Activated CD8-positive, alpha-beta memory T cell treated with anti-CD3 and anti-CD28 coated beads for 48 hours (primary cell): Measurements from ENCODE around the gene RAB9A.
"Not testable (repeated sequence)": the region's sequence is repeated elsewhere in the genome, so short reads cannot be mapped to it uniquely, and the experiment has no call there.

Source experiments
- DNase-seq, 3 experiments: peaks; one replicate each; pipeline ENCODE4 v3.0.0-alpha.2; 2020; ENCODE audit warnings: low read depth in 2 of 3, low spot score in 2 of 3

RAB9A gene

DNA sequence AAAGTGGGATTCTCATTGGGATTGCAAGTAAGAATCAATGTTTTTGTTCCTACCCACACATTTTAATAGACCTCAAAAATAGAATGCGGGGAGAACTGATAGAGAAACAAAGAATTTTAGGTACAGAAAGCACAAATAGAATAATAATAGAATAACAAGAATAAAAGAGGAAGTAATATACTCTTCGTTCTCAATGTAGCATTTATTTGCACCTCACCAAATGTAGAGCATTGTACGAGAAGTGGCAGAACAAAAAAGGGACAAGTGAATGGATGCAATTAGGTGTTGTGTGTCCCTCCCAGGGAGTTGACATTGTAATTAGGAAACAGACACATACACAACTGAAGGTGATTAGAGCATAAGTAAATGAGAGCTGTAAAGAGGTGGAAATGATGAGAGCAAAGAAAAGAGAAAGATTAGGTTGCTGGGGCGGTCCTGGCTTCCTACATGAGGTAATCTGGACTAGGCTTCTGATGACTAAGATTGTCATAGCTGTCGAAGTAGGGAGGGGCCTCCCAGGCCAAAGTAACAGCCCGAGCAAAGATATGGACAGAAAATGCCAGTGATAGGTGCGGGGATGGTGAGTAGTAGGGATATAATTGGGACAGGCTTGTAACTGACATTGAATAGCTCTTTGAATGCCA is 10.4 kb downstream of the RAB9A start:
- DNase-seq = no peak

DNA sequence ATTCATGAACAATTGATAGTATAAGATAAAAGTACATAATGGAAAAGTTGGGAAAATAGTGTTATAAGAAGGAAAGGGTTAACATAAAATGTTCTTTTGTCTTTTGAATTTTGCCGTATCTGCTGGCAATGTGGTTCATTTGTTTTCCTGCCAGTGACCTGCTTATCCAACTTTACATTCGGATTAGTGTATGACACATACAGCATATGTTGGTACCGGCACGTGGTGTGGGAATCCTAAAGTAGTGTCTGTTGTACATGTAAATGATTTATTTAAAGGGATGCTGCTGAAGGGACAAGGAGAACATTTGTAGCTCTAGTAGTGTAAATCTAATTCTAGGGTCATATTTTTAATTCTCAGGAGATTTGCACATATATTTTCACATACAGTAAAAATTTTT is 11.5 kb downstream of the RAB9A start:
- DNase-seq = no peak

DNA sequence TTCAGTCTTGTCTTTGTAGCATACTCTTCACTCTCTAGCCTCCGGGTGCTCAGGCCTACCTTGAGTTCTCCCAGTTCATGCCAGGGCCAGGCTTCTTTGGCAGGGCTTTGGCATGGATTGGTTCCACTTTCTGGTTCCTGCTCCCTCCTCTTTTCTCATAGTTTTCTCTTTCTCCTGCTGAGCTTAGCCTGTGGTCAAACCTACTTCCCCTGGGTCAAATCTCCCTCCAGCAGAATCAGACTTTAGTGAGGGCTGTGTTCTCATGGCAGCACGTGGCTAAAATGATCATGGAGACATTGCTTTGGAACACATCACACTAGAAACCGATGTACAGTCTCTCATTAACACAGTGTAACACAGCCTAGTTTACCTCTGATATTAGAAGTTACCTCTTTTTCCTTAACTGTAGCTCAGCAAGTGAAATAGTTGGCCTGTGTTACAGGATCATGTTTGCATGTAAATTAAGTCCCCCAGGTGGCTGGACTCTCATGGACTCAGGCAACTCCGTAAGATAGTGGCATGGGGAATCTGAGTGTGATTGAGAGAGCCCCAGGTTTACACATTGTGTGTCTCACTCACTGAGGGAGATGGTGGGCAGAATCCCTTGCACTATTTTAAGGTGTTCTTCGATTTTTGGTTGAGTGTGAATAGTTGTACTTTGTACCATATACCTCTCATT is 13.3 kb downstream of the RAB9A start:
- DNase-seq = no peak

DNA sequence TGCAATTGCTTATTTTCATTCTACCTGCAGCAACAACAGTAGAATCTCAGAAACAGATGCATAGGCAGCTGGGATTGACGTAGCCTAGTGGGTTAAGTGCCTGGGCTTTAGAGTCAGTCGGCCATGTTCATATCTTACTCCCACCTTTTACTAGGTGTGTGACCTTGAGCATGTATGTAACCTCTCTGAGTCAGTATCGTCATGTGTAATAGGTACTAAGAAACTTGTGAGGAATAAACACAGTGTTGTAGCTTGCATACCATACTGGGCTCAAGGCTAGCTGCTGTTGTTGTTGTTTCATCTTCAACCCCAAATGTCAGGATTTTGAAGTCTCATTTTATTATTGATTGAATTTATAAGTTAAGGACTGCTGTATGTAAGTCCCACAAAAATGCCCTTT is 14.2 kb downstream of the RAB9A start:
- DNase-seq = no peak

DNA sequence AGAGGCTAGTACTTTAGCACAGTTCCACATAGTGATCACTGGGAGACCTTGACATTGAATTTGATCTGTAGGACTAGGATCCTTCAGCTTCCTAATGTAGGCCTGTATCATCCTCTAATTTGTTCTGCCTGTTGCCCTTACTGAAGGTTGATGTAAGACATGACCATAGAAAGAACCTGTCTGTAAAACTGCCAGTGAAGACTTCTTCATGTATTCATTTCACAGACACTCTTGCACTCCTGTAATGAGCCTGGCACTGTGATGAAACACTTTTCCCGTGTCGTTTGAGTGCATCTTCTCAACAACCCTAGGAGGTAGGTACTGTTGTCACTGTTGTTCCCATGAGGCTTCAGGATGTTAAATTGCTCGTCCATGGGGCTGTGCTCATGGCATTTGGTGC is 14.7 kb downstream of the RAB9A start:
- DNase-seq = no peak

DNA sequence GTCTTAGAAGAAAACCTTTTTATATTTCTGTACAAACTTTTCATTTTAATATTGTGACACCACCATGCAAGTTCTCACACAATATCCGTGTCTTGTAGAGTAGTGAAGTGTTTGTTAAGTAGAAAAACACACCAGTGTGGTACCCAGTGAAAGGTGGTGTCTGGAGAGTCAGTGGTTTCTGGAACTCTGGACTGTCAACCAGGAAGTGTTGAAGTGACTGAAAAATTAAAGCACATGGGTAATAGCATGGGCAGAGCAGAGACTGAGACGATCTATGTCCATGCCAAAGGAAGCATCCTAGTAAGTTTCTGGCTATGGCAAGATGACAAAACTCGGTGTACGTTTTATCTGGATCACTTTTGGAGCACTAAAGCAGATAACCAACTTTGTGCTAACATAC is 22.2 kb downstream of the RAB9A start:
- no peak for DNase-seq

DNA sequence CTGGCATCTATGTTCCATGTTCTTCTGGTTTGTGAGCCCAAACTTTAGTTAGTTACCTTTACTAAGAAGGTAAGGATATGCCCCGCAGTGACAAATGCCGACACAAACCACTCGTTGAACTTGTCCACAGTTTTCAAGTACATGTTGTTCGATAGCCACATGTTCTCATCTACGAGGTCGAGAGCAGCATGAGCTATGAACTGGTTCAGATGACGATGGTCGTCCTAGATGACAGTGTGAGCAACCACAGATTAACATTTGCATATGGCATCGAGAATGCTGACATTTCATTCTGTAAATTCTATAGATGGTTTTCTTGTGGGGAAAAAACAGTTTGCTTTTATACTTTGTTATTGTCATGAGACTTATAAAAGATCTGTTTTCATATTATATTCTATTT is 27.5 kb downstream of the RAB9A start:
- DNase-seq = no peak

DNA sequence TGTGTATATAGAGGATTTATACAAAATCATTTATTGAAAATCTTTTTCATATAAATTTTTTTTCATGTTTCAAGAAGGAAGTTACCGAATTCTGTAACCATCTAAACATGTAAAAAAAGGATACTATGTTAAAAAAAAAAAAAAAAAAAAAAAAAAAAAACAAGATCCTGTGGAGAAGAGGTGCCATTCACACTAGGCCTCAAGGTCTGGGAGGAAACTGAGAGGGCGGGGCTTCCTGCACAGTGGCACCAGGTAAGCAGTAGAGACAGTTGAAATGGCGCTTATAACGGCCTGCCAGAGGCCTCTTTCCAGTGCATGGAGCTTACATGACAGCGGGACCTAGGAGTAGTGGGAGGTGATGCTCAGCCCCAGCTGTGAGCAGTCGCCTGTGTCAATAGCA is 28.0 kb downstream of the RAB9A start:
- no peak for DNase-seq

DNA sequence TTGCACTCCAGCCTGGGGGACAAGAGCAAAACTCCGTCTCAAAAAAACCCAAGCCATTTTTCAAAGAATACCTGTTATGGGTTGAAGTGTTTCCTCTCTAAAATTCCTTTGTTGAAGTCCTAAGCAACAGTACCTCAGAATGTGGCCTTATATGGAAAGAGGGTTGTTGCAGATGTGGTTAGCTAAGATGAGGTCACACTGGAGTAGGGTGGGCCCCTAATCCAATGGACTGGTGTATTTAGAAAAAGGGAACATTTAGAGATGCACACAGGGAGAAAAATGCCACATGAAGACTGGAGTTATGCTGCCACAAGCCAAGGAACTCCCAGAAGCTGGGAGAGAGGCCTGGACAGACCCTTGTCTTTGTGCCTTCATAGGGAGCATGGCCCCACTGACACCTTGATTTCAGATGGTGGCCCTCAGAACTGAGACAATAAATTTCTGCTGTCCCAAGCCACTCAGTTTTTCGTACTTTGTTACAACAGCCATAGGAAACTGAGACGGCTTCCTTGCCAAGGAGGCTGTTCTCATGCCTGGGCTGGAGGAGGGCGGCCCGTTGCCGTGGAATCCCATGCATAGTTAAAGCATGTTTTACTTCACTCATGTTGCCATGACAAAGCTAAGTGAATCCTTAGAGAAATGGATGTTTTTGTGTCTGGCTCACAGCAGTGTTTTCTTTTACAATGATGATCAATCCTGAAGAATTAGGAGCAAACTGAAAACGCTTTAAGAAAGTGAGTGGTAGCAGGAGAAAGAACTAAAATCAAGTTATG is 29.0 kb downstream of the RAB9A start:
- no peak for DNase-seq

DNA sequence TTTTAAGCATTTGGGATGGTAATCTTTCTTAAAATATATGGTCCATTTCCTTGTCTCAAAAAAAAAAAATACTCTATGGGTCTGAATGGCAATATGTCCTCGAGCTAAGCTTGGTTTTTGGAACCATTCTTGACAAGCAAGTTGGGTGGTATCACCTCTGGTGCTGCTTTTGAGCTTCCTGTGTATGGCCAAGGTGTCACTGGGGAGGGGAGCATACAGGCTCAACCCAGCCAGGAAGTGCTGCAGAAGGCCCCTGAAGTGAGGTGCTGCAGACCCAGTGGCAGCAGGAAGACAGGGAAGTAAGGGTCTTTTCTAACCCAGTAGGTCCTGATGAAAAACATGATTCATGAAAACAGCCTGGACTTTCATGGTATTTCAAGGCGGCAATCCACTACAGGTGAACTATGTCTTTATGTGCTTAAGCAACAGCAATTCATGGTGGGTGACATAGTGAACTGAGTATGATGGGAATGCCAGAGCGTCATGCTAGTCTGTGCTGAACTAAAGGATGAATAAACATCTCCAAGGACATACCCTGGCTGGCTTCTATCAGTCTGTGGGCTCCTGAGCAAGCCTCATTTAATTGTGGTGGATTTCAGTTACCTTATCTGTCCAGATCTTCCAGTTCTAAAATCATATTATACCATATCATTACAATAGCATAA is 30.4 kb downstream of the RAB9A start:
- DNase-seq = no peak

DNA sequence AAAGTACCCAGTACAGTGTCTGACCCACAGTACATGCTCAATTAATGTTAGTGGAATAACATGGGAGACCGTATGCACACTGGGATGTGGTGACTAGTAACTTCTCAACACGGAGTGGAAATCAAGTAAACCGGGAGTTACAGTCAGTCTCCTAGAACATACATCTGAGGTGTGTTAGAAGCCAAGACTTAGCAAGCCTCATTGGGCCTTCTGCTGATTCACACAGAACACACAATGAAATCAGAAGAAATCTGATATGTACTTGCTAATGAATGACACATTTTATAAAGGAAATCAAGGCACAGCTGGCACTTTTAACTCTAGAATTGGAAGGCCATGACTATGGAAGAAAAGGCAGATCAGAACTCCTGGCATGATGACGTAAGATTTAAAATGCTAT is 32.4 kb downstream of the RAB9A start:
- no peak for DNase-seq

DNA sequence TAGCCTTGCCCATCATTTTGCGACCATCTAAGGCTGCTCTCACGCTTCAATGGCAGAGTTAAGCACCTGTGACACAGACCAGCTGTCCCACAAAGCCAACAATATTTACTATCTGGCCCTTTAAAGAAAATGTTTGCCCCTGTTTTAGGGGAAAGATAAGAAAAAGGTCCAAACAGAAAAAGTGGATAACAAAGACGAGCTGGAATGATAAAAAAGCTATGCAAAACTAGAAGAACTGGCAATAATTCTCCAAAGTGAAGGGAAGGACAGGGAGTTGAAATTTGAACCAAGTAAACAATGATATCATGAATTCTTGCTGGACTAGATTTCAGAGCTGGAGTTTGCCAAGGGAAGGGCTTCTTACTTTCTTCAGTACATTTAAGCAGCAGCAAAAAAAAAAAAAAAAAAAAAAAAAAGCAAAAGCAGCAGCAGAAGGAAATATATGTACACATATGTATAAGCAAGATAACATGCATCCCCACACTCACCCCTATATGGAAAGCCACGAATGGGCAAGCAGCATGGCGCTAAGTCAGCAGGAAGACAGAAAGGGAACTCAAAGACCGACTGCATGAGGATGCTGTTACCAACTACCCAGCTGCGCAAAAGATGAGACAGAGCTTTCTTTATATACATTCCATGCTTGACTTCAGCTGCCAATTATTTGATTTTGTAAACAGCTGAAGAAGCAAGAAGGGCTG is 33.0 kb downstream of the RAB9A start:
- no peak for DNase-seq

DNA sequence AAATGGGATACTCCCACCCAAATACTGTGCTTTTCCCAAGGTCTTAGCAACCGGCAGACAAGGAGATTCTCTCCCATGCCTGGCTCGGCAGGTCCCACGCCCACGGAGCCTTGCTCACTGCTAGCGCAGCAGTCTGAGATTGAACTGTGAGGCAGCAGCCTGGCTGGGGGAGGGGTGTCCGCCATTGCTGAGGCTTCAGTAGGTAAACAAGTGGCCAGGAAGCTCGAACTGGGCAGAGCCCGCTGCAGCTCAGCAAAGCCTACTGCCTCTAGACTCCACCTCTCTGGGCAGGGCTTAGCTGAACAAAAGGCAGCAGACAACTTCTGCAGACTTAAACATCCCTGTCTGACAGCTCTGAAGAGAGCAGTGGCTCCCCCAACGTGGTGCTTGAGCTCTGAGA is 36.0 kb downstream of the RAB9A start:
- not testable (repeated sequence) for DNase-seq

DNA sequence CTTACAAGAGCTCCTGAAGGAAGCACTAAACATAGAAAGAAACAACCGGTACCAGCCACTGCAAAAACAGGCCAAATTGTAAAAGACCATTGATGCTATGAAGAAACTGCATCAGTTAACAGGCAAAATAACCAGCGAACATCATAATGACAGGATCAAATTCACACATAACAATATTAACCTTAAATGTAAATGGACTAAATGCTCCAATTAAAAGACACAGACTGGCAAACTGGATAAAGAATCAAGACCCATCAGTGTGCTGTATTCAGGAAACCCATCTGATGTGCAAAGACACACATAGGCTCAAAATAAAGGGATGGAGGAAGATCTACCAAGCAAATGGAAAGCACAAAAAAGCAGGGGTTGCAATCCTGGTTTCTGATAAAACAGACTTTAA is 37.7 kb downstream of the RAB9A start:
- not testable (repeated sequence) for DNase-seq

DNA sequence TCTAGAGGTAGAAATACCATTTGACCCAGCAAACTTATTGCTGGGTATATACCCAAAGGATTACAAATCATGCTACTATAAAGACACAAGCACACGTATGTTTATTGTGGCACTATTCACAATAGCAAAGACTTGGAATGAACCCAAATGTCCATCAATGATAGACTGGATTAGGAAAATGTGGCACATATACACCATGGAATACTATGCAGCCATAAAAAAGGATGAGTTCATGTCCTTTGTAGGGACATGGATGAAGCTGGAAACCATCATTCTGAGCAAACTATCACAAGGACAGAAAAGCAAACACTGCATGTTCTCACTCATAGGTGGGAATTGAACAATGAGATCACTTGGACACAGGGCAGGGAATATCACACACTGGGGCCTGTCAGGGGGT is 41.6 kb downstream of the RAB9A start:
- not testable (repeated sequence) for DNase-seq

DNA sequence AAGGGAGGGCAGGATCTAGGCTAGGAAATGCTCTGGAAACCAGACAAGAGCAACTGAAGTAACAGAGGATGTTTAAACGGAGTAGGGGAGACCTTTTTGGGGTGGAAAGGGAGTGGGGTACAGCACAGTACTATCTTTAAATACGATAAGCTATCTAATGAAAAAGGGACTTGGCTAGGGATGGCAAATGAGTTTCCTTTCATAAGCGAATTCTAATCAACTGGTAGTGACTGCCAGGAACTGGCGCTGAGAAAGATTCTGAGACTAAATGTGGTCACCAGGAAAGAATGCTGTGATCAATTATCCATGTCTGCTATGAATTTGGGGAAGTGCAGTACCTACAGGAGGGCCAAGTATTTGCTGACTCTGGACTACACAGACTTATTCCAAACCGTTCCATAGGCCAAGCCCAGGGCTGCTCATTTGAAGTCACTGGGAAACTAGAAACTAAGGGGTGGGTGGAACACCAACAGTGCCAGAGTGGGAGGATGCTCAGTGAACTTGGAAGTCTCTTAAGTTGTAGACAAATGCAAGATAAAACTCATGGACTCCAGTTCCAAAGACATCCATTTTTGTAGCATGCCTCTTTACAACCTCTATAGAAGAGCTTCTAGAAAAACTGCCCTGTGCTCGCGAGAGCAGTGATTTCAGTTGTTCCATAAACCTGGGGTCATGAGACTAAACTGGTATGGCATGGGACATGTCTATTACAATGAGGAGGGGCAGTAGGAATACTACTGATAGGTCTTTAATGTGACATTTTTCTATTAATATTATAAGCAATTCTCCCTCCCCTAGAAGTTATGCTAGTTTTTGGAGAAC is 43.5 kb downstream of the RAB9A start:
- no peak for DNase-seq

DNA sequence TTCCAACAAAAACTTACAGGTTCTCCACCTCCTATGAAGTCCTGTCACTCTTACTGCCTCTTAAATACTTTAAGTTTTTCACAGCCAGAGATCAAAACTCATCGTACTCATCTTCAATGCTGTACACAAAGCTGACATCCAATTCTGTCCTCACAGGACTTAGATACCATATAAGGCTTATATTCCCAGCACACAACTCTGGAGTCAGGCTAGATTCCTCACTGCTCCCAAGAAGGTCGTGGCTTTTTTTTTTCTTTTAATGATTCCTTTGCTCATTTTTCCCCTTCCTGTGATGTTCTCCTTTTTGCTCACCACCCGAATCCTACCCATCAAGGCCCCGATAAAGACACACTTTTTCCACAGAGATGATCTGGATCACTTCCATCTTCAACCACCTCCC is 44.6 kb downstream of the RAB9A start:
- DNase-seq = no peak

DNA sequence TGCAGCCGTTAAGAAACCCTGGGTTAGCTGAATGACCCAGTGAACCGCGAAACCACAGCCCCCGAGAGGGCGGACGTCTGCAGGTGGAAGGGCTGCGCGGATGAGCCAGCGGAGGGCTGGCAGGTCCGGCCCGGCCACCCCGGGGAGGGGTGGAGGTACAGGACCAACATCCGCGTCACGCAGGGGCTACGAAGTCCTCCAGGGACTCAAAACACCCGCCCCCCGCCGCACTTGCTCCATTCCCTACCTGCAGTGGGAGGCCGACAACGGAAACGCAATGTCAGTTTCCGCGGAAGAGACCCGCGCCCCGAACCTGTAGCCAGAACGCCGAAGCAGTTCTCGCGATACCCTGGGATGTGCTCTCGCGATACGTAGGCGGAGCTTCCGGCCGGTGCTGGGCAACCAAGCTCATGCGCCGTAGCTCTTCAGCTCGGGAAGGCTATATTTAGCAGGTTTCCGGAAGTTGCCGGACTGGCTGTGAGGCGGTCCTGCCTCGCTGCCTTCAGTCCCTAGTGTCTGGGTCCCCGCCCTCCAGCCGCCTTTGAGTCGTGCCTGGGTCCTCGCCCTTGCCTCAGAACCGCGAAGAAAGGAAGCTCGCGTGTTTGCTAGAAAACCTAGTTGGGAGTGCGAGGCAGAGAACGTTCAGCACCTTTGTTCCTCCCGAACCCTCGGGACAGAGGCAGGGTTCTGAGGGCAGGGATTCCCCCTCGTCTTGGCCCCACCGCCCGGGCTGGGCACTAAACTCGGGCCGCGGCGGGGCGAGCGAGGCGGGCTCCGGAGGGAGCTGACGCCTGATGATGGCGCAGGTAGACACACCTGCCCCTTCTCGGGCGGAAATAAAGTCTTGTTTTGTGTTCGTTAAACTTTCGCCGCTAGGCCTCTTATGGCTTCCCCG is 45.6 kb downstream of the RAB9A start, which contains the start of the genes OFD1 and TRAPPC2:
TSS of gene OFD1 (plus strand) at position 471 of the 895 bp plus-strand sequence. CDS start at position 795, 324 bp downstream.
TSS of gene TRAPPC2 (minus strand) at position 343 of the 895 bp plus-strand sequence. CDS start 14,657 bp downstream, outside the sequence.
- peak; percentile 50 to 79 (median 51) for DNase-seq

DNA sequence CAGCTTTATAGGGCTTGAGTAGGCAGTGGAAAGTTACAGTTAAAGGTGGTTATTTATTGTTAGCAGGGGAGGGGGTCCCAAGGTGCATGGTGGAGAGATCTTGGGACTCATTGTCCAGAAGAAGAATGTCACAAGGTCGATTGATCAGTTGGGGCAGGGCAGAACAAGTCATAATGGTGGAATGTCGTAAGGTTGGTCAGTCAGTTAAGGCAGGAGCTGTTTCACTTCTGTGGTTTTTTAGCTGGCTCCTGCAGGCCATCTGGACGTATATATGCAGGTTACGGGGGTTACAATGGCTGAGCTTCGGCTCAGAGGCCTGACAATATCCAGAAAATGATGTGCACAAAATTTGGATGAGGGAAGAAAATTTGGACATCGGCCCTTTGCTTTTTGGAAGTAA is 52.8 kb downstream of the RAB9A start:
- DNase-seq = no peak
